ENCODE data around the gene NPHS1.

NPHS1 gene

GRCh38 chr19:35822579-35822978, 29.7 kb downstream of the NPHS1 start:
- Histone ChIP-seq H3K36me3 (ENCODE audit: control insufficient read depth, insufficient read depth, low read length) (no peaks in the 10 kb centered on the region), H3K9ac (ENCODE audit: low read depth, low read length) (no peak overlapping the region), H3K4me1 (ENCODE audit: control insufficient read depth, insufficient read depth, low read length) (peaks cover 2% of the 10 kb centered on the region), H3K4me3 (ENCODE audit: low read depth, low read length) (no peak overlapping the region), H3K27me3 (ENCODE audit: control insufficient read depth, insufficient read depth, low read length) (no peaks in the 10 kb centered on the region), H3K9me3 (ENCODE audit: control insufficient read depth, insufficient read depth, low read length) (no peaks in the 10 kb centered on the region)

- H3K27me3 ChIP-seq (ENCODE audit: control insufficient read depth, insufficient read depth, low read length), result no peaks in the 10 kb centered on the region
- H3K4me3 ChIP-seq (ENCODE audit: low read depth, low read length), result no peak overlapping the region
- no peaks in the 10 kb centered on the region for H3K9me3 ChIP-seq (ENCODE audit: control insufficient read depth, insufficient read depth, low read length)
- no peak overlapping the region for H3K9ac ChIP-seq (ENCODE audit: low read depth, low read length)
- H3K36me3 ChIP-seq (ENCODE audit: control insufficient read depth, insufficient read depth, low read length), result no peaks in the 10 kb centered on the region
- peaks cover 2% of the 10 kb centered on the region for H3K4me1 ChIP-seq (ENCODE audit: control insufficient read depth, insufficient read depth, low read length)
These were observed 33.9 kb downstream of the NPHS1 start for GRCh38 chr19:35818445-35818844.

- Histone ChIP-seq H3K4me1 (ENCODE audit: control insufficient read depth, insufficient read depth, low read length) (peaks cover 2% of the 10 kb centered on the region), H3K36me3 (ENCODE audit: control insufficient read depth, insufficient read depth, low read length) (no peaks in the 10 kb centered on the region), H3K27me3 (ENCODE audit: control insufficient read depth, insufficient read depth, low read length) (no peaks in the 10 kb centered on the region), H3K9me3 (ENCODE audit: control insufficient read depth, insufficient read depth, low read length) (no peaks in the 10 kb centered on the region), H3K9ac (ENCODE audit: low read depth, low read length) (no peak overlapping the region), H3K4me3 (ENCODE audit: low read depth, low read length) (no peak overlapping the region)
These were observed 35.5 kb downstream of the NPHS1 start for GRCh38 chr19:35816846-35817245.

- Histone ChIP-seq H3K4me3 (ENCODE audit: low read depth, low read length) (no peak overlapping the region), H3K9me3 (ENCODE audit: control insufficient read depth, insufficient read depth, low read length) (no peaks in the 10 kb centered on the region), H3K27me3 (ENCODE audit: control insufficient read depth, insufficient read depth, low read length) (no peaks in the 10 kb centered on the region), H3K9ac (ENCODE audit: low read depth, low read length) (no peak overlapping the region), H3K36me3 (ENCODE audit: control insufficient read depth, insufficient read depth, low read length) (no peaks in the 10 kb centered on the region), H3K4me1 (ENCODE audit: control insufficient read depth, insufficient read depth, low read length) (peaks cover 2% of the 10 kb centered on the region)
These were observed 36.0 kb downstream of the NPHS1 start for GRCh38 chr19:35816262-35816661.

- no peak overlapping the region for H3K4me3 ChIP-seq (ENCODE audit: low read depth, low read length)
- no peaks in the 10 kb centered on the region for H3K9me3 ChIP-seq (ENCODE audit: control insufficient read depth, insufficient read depth, low read length)
- no peak overlapping the region for H3K9ac ChIP-seq (ENCODE audit: low read depth, low read length)
- H3K27me3 ChIP-seq (ENCODE audit: control insufficient read depth, insufficient read depth, low read length), result no peaks in the 10 kb centered on the region
- no peaks in the 10 kb centered on the region for H3K4me1 ChIP-seq (ENCODE audit: control insufficient read depth, insufficient read depth, low read length)
- no peaks in the 10 kb centered on the region for H3K36me3 ChIP-seq (ENCODE audit: control insufficient read depth, insufficient read depth, low read length)
These were observed 39.0 kb downstream of the NPHS1 start for GRCh38 chr19:35813043-35813890.

- H3K27me3 ChIP-seq (ENCODE audit: control insufficient read depth, insufficient read depth, low read length), result no peaks in the 10 kb centered on the region
- H3K9ac ChIP-seq (ENCODE audit: low read depth, low read length), result no peak within 1 kb of the TSS
- no peaks in the 10 kb centered on the region for H3K36me3 ChIP-seq (ENCODE audit: control insufficient read depth, insufficient read depth, low read length)
- no peak within 1 kb of the TSS for H3K4me3 ChIP-seq (ENCODE audit: low read depth, low read length)
- no peaks in the 10 kb centered on the region for H3K9me3 ChIP-seq (ENCODE audit: control insufficient read depth, insufficient read depth, low read length)
- H3K4me1 ChIP-seq (ENCODE audit: control insufficient read depth, insufficient read depth, low read length), result no peaks in the 10 kb centered on the region
These were observed 39.9 kb downstream of the NPHS1 start, which contains the start of gene PRODH2 for GRCh38 chr19:35812220-35813042. TSS of gene PRODH2 (minus strand) at chr19:35812845. CDS start at chr19:35812805, 40 bp downstream.

GRCh38 chr19:35811317-35812219, 40.7 kb downstream of the NPHS1 start:
- H3K27me3 ChIP-seq (ENCODE audit: control insufficient read depth, insufficient read depth, low read length), result no peaks in the 10 kb centered on the region
- H3K4me1 ChIP-seq (ENCODE audit: control insufficient read depth, insufficient read depth, low read length), result no peaks in the 10 kb centered on the region
- H3K9ac ChIP-seq (ENCODE audit: low read depth, low read length), result no peak overlapping the region
- H3K36me3 ChIP-seq (ENCODE audit: control insufficient read depth, insufficient read depth, low read length), result no peaks in the 10 kb centered on the region
- H3K9me3 ChIP-seq (ENCODE audit: control insufficient read depth, insufficient read depth, low read length), result no peaks in the 10 kb centered on the region
- H3K4me3 ChIP-seq (ENCODE audit: low read depth, low read length), result no peak overlapping the region

- Histone ChIP-seq H3K4me3 (ENCODE audit: low read depth, low read length) (no peak overlapping the region), H3K36me3 (ENCODE audit: control insufficient read depth, insufficient read depth, low read length) (no peaks in the 10 kb centered on the region), H3K4me1 (ENCODE audit: control insufficient read depth, insufficient read depth, low read length) (no peaks in the 10 kb centered on the region), H3K9me3 (ENCODE audit: control insufficient read depth, insufficient read depth, low read length) (no peaks in the 10 kb centered on the region), H3K27me3 (ENCODE audit: control insufficient read depth, insufficient read depth, low read length) (no peaks in the 10 kb centered on the region), H3K9ac (ENCODE audit: low read depth, low read length) (no peak overlapping the region)
These were observed 44.7 kb downstream of the NPHS1 start for GRCh38 chr19:35807633-35808032.

GRCh38 chr19:35806597-35806996, 45.7 kb downstream of the NPHS1 start:
- H3K9me3 ChIP-seq (ENCODE audit: control insufficient read depth, insufficient read depth, low read length), result no peaks in the 10 kb centered on the region
- H3K4me3 ChIP-seq (ENCODE audit: low read depth, low read length), result no peak overlapping the region
- H3K4me1 ChIP-seq (ENCODE audit: control insufficient read depth, insufficient read depth, low read length), result no peaks in the 10 kb centered on the region
- H3K36me3 ChIP-seq (ENCODE audit: control insufficient read depth, insufficient read depth, low read length), result no peaks in the 10 kb centered on the region
- no peak overlapping the region for H3K9ac ChIP-seq (ENCODE audit: low read depth, low read length)
- H3K27me3 ChIP-seq (ENCODE audit: control insufficient read depth, insufficient read depth, low read length), result no peaks in the 10 kb centered on the region

- Histone ChIP-seq H3K9me3 (ENCODE audit: control insufficient read depth, insufficient read depth, low read length) (no peaks in the 10 kb centered on the region), H3K36me3 (ENCODE audit: control insufficient read depth, insufficient read depth, low read length) (no peaks in the 10 kb centered on the region), H3K4me1 (ENCODE audit: control insufficient read depth, insufficient read depth, low read length) (no peaks in the 10 kb centered on the region), H3K27me3 (ENCODE audit: control insufficient read depth, insufficient read depth, low read length) (no peaks in the 10 kb centered on the region), H3K4me3 (ENCODE audit: low read depth, low read length) (no peak overlapping the region), H3K9ac (ENCODE audit: low read depth, low read length) (no peak overlapping the region)
These were observed 46.7 kb downstream of the NPHS1 start for GRCh38 chr19:35805526-35806102.

- H3K9me3 ChIP-seq (ENCODE audit: control insufficient read depth, insufficient read depth, low read length), result no peaks in the 10 kb centered on the region
- H3K27me3 ChIP-seq (ENCODE audit: control insufficient read depth, insufficient read depth, low read length), result peaks cover 11% of the 10 kb centered on the region
- no peak overlapping the region for H3K9ac ChIP-seq (ENCODE audit: low read depth, low read length)
- H3K4me1 ChIP-seq (ENCODE audit: control insufficient read depth, insufficient read depth, low read length), result no peaks in the 10 kb centered on the region
- no peaks in the 10 kb centered on the region for H3K36me3 ChIP-seq (ENCODE audit: control insufficient read depth, insufficient read depth, low read length)
- no peak overlapping the region for H3K4me3 ChIP-seq (ENCODE audit: low read depth, low read length)
These were observed 50.5 kb downstream of the NPHS1 start for GRCh38 chr19:35801828-35802227.

Data from iPS-15b (cell line).